Measurements from ENCODE around the gene TMEM183A.

Gene TMEM183A

GRCh38 chr1:203031467-203031866 lies 24.3 kb downstream of the TMEM183A start:
- no peak for DNase-seq

DNA sequence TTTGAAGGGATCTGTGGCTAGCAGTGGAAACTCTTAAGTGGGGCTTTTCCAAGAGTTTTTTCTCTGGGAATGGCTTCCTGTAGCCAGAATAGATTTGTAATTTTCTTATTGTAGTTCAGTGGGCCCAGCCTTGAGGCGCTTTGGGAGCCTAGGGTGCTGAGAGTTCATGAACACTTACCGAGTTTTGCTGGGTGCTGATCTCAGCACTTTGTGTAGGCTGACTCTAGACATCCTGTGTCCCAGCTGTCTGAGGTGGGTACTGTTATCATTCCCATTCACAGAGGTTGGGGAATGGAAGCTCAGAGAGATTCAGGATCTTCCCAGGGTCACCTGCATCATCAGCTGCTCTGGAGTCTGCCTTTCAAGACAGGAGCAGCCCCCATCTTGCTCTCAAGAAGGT lies 26.1 kb downstream of the TMEM183A start:
- no peak for DNase-seq

DNA sequence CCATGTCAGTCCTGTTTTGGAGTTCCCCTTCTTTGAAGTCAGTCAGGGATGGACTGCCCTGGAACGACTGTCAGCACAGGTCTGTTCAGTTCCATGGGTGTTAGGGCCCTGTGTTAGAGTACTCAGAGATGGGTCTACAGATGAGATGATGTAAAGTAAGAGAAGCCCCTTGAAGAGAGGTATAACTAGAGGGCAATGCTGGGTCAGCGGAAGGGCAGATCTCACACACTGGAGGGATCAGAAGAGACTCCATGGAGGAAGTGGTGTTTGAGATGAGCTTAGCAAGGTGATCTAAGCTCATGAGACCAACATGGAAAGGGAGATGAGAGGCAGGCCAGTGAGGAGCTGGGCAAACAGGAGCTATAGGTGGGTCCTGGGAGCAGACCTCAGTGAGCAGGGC lies 26.7 kb downstream of the TMEM183A start:
- no peak for DNase-seq

- no peak for DNase-seq
Measured at GRCh38 chr1:203034422-203035110, 27.4 kb downstream of the TMEM183A start.

- DNase-seq: no peak
Measured at GRCh38 chr1:203035111-203036000, 28.2 kb downstream of the TMEM183A start.

- DNase-seq: no peak
Measured at GRCh38 chr1:203036135-203036534, 29.0 kb downstream of the TMEM183A start.

DNA sequence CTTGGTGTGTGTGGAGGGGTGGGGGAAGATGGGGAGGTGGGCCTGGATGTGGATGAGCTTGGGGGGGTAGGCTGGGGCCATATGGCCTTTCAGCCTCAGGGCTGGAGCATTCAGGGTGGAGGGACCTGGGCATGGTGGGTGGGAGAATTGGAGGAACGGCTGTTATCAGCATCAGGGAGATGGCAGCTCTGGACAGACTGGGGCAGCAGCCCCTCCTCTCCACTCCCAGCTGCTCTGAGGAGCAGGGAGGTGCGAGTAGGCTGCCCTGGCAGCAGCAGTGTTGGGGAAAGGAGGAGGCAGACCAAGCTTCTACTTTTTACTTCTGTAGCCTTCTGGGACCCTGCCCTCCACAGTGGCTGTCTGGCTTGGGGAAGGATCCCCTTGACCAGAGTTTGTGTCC lies 29.4 kb downstream of the TMEM183A start:
- no peak for DNase-seq

DNA sequence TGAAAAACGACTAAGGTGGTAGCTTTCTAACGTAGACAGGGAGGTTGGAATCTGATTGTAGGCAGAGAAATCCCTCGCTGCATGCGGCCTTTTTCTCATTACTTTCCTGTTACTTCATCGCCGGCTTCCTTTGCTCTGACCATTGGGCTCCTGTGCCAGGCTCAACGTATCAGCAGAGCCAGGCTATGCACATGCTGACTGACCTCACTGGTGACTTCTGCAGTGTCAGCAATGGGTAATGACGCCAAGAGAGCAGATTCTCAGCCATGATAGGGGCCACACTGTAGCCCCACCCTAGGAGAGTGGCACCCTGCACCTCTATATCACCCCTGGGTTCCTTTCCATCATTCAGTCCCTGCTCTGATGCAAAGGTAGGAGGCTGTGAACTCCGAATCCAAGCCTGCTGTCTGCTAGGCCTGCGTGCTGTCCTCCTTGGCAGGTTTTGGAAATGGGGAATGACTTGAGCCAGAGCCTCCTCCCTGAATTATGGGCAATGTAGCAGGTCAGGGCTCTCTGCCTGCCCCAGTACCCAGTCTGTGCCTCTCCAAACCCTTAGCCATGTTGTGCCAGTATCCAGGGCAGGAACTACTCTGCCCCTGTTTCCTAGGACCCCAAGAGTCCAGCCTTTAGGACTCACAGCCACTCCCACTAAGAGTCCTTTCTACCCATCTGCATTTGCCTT lies 30.5 kb downstream of the TMEM183A start:
- DNase-seq: no peak

DNA sequence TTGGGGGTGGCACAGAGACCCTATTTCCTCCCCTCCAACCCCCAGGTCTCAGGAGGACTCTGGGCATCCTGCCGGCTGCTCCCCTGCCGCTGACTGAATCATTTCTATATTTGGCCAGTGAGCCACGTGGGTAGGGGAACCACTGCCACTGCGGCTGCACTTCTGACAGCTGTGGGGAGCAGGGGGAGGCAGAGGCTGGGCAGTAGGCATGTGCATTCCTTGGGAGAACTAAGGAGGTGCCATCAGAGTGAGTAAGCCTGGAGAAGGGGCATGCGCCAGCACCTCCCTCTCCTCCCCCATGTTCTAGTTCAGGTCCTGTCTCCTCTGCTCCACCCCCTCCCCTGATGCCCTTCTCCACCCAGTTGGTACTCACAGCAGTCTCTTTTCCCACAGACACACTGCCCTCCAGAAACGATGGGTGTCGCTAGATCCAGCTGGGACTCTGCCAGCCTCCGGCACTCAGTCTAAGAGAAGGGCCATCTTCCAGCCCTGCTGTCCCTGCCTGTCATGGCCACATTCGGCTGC lies 31.1 kb downstream of the TMEM183A start:
- peak; percentile 61 for DNase-seq

- DNase-seq: peak; percentile 73
Measured at GRCh38 chr1:203038891-203039608, 31.9 kb downstream of the TMEM183A start.

- DNase-seq: peak; percentile 24
Measured at GRCh38 chr1:203039609-203040512, 32.7 kb downstream of the TMEM183A start.

DNA sequence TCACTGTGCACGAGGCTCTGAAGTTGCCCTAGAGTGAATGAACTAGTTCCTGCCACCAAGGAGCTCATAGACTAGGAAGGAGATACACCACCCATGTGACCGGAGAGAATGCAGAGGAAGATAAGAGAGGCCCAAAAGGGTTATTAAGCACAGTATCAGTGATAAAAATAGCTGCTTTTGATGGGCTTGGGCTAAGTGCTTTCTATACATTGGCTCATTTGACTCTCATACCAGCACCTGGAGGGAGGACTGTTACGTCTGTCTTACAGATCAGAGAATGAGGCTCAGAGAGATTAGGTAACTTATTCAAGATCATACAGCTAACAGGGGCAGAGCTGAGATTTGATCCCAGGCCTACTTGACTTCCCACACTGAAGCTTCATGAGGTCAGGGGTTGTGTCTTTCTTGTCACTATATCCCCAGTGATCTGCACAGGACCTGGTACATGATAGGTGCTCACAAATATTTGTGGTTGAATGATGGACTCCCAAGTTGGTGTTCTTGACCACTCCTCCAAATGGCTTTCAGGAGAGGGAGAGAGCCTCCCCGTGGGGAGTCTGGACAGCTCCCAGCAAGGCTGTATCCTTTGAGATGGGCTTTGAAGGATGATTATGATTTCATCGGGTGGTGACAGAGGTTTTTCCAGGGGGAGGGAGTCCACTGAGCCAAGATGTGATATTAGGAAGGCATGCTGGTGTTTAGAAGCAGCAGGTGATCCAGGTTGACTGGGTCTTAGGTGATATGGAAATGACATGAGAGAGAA lies 33.5 kb downstream of the TMEM183A start:
- no peak for DNase-seq

DNA sequence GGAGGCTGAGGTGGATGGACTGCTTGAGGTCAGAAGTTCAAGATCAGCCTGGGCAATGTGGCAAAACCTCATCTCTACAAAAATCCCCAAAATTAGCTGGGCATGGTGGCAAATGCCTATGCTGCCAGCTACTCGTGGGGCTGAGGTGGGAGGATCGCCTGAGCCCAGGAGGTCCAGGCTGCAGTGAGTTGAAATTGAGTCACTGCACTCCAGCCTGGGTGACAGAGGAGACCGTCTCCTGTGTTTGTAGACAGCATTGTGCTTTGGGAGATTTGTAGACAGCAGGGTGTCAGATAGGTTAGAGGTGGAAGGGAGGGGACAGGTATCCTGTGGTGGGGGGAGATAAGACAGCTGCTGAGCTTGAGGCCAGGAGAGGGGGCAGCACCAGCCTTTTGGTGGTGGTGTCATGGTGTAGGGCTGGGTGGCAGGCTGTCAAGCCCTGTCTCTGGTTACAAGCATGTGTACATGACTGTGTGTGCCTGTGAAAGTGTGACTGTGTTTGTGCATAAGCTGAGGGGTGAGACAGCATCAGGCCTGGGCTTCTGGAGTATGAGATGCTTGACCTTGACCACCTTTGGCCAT lies 34.3 kb downstream of the TMEM183A start:
- DNase-seq: no peak

DNA sequence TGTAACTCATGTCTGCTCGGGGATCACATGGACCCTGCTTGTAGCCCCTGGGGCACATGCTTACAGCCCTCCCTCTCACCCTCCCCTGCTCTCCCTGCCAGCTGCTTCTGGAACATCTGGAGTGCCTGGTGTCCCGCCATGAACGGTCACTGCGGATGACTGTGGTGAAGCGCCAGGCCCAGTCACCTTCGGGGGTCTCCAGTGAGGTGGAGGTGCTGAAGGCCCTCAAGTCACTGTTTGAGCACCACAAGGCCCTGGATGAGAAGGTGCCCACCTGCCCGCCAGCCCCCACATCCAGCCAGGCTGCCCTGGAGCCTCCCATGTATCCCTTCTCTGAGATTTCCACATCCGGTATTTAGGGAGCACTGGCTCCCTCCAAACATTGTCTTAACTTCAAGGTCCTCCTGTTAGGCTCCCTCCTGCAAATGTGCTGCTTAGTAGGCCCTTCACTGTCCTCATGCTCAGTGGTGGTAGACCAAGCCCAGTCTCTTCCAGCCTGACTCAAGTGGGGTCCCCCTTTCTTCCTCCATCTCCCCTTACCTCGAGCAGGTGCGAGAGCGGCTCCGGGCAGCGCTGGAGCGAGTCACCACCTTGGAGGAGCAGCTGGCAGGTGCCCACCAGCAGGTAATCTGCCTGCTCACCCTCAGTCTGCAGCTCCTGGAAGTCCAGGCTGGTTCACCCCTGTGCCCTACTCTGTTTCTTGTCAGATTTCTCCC lies 36.8 kb downstream of the TMEM183A start:
- no peak for DNase-seq

DNA sequence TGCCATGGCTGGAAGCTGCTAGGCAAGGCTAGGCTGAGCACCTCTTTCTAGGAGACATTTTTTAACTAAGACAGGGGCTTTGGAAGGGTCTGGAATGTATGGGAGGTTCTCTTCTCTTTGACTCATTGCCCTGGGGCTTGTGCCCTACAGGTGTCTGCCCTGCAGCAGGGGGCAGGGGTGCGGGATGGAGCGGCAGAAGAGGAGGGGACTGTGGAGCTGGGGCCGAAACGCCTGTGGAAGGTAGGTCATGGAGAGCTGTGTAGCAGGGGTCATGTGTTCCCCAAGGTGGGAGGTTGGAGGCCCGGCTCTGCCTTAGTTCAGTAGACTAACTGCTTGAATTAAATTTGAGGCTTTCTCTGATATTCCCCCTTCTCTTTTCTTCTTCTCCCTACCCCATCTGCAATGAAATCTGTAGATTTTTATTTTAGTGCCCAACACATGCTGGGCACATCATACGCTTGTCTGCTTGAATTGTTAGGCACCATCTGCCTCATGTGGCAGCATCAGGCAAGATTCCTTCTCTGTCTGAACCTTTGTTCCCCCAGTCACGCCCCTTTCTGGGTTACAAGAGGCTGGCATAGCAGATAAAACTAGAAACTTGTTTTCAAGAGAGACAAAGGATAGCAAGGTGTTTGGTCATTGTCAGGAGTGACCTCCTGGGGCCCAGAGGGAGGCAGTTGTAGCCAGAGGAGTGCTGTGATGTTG lies 37.5 kb downstream of the TMEM183A start:
- no peak for DNase-seq

GRCh38 chr1:203045336-203045735 lies 38.2 kb downstream of the TMEM183A start:
- no peak for DNase-seq

GRCh38 chr1:203045821-203046594 lies 38.8 kb downstream of the TMEM183A start:
- DNase-seq: no peak

DNA sequence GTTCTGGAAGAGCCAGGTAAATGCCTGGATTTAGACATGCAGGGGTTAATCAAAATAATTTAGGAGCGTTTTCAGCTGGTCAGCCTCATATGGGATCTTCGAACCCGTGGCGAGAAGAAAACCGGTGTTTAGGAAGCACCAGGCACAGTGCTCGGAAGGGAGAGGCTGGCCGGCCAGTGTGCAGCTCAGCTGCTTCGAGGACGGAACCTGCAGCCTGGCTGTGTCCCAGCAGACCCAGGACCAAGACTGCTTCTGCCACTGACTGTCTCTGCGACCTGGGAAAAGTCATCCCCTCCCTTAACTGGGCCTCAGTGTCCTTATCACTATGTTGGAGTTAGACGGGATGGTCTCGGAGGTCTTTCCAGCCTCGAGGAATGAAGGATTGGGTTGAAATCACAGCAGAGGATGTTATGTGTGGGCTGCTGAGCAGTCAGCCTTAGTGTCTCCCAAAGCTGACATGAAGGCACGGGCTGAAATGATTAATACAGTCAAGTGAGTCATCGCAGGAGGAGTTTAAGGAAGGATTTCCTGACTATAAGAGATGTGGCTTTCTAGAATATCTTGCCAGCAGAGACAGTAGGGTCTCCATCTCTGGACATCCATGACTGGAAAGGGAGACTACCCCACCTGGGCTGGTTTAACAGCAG lies 39.9 kb downstream of the TMEM183A start:
- DNase-seq: peak; percentile 80
